Measurements from ENCODE around the gene KCTD16. TPM values are rescaled to one million over a fixed set of nuclear protein-coding genes. Genes with fewer than 3 reads are reported as not detected.
A peak's percentile ranks its signal among the peaks of the same experiment; 100 is the strongest.

The KCTD16 gene
- total RNA-seq, 6 donors from 2014 or later = under 0.01 to 1.7 (median 0.27) TPM

DNA sequence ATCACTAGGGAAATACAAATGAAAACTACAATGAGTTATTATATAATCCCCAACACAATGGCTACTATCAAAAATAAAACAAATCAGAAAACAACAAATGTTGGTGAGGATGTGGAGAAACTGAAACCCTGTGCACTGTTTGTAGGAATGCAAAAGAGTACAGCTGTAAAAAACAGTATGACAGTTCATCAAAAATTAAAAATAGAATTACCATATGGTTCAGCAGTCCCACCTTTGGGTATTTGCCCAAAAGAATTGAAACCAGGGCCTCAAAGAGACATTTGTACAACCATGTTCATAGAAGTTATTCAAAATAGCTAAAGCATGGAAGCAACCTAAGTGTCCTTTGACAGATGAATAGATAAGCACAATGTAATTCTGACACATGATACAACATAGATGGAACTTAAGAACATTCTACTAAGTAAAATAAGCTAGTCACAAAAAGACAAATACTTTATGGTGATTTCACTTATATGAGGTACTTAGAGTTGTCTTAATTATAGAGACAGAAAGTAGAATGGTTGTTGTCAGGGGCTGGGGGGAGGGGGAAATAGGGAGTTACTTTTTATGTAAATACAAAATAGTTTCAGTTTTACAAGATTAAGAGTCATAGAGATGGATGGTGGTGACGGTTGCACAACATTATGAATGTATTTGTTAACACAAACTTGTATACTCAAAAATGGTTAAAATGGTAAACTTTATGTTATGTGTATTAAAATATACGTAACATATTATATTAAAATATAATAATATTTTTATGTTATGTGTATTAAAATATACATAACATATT lies 102.8 kb downstream of the KCTD16 start:
- H3K4me3 ChIP-seq = no peak overlapping the region
- 74 to 87% methylated on average over 2 of the region's 2 CpGs for WGBS, 2 donors
- H3K36me3 ChIP-seq = no peaks in the 10 kb centered on the region
- no peaks in the 10 kb centered on the region for H3K4me1 ChIP-seq
- H3K9me3 ChIP-seq = no peaks in the 10 kb centered on the region
- no peak for ATAC-seq (ENCODE audit: low FRiP score in 2 of 2)
- no peak for DNase-seq
- H3K27me3 ChIP-seq = no peaks in the 10 kb centered on the region
- TF ChIP-seq, protein P1, sequence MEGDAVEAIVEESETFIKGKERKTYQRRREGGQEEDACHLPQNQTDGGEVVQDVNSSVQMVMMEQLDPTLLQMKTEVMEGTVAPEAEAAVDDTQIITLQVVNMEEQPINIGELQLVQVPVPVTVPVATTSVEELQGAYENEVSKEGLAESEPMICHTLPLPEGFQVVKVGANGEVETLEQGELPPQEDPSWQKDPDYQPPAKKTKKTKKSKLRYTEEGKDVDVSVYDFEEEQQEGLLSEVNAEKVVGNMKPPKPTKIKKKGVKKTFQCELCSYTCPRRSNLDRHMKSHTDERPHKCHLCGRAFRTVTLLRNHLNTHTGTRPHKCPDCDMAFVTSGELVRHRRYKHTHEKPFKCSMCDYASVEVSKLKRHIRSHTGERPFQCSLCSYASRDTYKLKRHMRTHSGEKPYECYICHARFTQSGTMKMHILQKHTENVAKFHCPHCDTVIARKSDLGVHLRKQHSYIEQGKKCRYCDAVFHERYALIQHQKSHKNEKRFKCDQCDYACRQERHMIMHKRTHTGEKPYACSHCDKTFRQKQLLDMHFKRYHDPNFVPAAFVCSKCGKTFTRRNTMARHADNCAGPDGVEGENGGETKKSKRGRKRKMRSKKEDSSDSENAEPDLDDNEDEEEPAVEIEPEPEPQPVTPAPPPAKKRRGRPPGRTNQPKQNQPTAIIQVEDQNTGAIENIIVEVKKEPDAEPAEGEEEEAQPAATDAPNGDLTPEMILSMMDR (IDR thresholded peaks at IDR 0.05) = no peak
- TF ChIP-seq POLR2A (IDR thresholded peaks at IDR 0.05) (no peak), POLR2AphosphoS5 (IDR thresholded peaks at IDR 0.05) (no peak), EP300 (IDR thresholded peaks at IDR 0.05) (no peak)
- no peak overlapping the region for H3K27ac ChIP-seq

DNA sequence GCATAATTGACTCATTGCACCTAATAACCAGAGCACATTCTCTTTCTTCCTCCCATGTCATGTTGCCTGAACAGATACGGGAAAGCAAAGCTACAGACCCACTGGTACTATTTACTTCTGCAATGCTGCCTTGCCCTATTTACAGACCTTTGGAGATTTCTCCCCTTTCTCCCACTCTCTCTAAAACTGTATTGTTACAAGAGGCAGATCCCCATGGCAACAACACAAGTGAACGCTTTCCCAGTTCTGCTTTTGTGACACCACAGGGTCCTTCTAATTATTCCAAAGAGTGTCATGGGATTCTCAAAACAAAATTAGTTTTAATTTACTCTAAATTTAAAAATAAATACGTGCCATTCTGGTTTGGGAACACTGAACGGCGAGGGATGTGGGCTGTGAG lies 104.7 kb downstream of the KCTD16 start:
- Histone ChIP-seq H3K9me3 (no peaks in the 10 kb centered on the region), H3K27ac (no peak overlapping the region), H3K36me3 (no peaks in the 10 kb centered on the region), H3K27me3 (no peaks in the 10 kb centered on the region), H3K4me3 (no peak overlapping the region), H3K4me1 (no peaks in the 10 kb centered on the region)
- ATAC-seq (ENCODE audit: low FRiP score in 2 of 2) (peak in 1 of 2 donors; percentile 46), DNase-seq (no peak)
- TF ChIP-seq POLR2A (IDR thresholded peaks at IDR 0.05) = no peak
- TF ChIP-seq, protein P1 (IDR thresholded peaks at IDR 0.05) = no peak
- TF ChIP-seq EP300 (IDR thresholded peaks at IDR 0.05) = no peak
- no peak for TF ChIP-seq POLR2AphosphoS5 (IDR thresholded peaks at IDR 0.05)
- 68 to 74% methylated on average over 5 of the region's 5 CpGs for WGBS, 2 donors

DNA sequence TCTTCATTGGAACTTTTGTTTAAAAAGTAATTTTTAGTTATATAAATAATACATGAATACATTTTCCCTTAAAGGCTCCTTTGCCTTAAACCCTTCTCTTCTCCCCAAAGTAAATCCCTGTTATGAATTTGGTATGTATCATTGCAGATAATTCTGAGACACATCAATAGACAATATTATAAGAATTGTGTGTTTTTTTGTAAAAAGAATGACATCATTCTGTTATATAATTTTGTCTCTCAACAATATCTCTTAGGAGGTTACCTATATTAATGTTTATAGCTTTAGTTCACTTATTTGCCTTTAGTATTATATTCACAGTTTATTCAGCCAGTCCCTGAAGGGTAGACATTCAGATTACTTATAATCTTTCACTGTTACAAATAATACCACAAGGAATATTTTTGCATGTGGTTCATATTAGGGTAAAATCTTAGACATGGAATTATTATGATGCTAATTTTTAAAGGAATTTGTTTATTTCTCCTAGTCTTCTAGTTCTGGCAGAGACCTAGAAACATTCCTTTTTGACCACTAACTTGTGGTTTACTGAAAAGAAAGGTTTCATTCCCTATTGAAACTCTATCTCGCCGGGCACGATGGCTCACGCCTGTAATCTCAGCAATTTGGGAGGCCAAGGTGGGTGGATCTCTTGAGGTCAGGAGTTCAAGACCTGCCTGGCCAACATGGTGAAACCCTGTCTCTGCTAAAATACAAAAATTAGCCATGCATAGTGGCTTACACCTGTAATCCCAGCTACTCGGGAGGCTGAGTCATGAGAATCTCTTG lies 105.6 kb downstream of the KCTD16 start:
- H3K27me3 ChIP-seq = no peaks in the 10 kb centered on the region
- H3K4me3 ChIP-seq = no peak overlapping the region
- no peak for ATAC-seq (ENCODE audit: low FRiP score in 2 of 2)
- no peaks in the 10 kb centered on the region for H3K4me1 ChIP-seq
- TF ChIP-seq POLR2AphosphoS5 (IDR thresholded peaks at IDR 0.05) = no peak
- TF ChIP-seq EP300 (IDR thresholded peaks at IDR 0.05) = no peak
- TF ChIP-seq, protein P1 (IDR thresholded peaks at IDR 0.05) = no peak
- TF ChIP-seq POLR2A (IDR thresholded peaks at IDR 0.05) = no peak
- H3K36me3 ChIP-seq = no peaks in the 10 kb centered on the region
- no peaks in the 10 kb centered on the region for H3K9me3 ChIP-seq
- DNase-seq = no peak
- 67 to 82% methylated on average over 5 of the region's 5 CpGs for WGBS, 2 donors
- H3K27ac ChIP-seq = no peak overlapping the region

DNA sequence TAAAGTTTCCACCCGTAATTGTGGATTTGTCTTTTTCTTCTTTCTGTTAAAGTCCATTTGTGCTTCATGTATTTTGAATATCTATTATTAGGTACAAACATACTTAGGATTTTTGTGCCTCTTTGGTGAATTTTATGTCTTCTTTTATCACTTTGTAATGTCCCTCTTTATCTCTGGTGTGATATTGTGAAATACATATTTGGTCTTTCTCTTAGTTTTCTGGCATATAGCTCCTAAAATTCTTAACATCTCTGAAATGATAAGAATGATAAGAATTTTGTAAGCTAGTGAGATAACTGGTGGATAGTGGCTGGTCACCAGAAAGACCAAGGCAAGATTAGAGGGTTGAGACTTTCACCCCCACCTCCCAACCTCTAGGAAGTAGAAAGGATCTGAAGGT lies 111.1 kb downstream of the KCTD16 start:
- ATAC-seq (ENCODE audit: low FRiP score in 2 of 2) (no peak), DNase-seq (no peak)
- Histone ChIP-seq H3K27ac (no peak overlapping the region), H3K36me3 (no peaks in the 10 kb centered on the region), H3K9me3 (no peaks in the 10 kb centered on the region), H3K4me1 (no peaks in the 10 kb centered on the region), H3K4me3 (no peak overlapping the region), H3K27me3 (no peaks in the 10 kb centered on the region)
- TF ChIP-seq EP300 (IDR thresholded peaks at IDR 0.05) (no peak), POLR2A (IDR thresholded peaks at IDR 0.05) (no peak), POLR2AphosphoS5 (IDR thresholded peaks at IDR 0.05) (no peak)
- TF ChIP-seq, protein P1 (IDR thresholded peaks at IDR 0.05) = no peak
- 55 to 65% methylated on average over 1 of the region's 1 CpG for WGBS, 2 donors

All from upper lobe of left lung (tissue), 6 donors.